NCI-H1417 (cell line): ENCODE results near the gene SAMD14.

ENCODE experiments used
- DNase-seq, 3 experiments: peaks; one replicate each; lab custom pipeline; 2025; lab: John Stamatoyannopoulos, UW

SAMD14 gene

DNA sequence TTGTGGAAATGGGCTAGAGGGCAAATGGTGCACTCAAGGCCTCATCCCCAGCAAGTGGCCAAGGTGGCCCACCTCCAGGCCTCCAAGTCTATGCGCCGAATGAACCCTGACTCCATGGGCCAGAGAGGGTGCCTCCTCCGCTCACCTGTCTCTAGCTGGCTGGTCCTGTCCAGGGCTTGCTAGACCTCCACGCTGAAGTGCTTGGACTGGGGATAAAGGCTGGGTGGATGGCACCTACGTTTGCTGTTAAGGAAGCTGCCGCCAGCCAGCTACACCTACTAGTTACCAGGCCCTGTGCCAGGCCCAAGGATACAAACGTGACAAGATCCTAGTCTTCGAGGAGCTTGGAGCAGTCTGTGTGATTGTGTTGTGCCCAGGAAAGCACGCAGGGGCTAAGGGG lies 35.1 kb upstream of the SAMD14 start:
- DNase-seq: no peak

- no peak for DNase-seq
Measured at GRCh38 chr17:50164697-50164988, 34.7 kb upstream of the SAMD14 start.

- no peak for DNase-seq
Measured at GRCh38 chr17:50163843-50164696, 34.1 kb upstream of the SAMD14 start.

DNA sequence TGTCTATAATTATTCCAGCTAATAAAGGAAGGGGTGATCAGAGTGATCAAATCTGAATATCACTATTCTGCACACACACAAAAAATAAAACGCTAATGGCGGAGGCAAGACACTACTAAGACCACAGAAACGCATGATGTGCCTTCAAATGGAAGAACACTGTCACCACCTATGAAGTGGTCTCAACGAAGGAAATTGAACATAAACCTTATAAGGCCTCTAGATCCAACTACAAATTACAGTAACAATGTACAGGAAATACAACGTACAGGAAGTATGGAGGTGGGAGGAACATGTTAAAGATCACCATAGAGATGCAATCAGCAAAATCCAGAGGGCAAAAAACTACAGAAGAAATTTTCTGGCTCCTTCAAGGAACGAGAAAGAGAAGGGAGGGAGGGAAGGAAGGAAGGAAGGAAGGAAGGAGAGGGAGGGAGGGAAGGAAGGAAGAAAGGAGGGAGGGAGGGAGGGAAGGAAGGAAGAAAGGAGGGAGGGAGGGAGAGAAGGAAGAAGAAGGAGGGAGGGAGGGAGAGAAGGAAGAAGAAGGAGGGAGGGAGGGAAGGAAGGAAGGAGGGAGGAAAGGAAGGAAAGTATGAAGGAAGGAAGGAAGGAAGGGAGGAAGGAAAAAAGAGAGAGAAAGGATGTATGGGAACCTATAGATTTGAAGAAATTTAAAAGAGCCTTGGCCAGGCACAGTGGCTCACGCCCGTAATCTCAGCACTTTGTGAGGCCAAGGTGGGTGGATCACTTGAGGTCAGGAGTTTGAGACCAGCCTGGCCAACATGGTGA lies 32.7 kb upstream of the SAMD14 start:
- no peak for DNase-seq

GRCh38 chr17:50161911-50162288 lies 31.9 kb upstream of the SAMD14 start:
- peak in 1 of 3 experiments; percentile 25 for DNase-seq

GRCh38 chr17:50161023-50161910 lies 31.3 kb upstream of the SAMD14 start:
- DNase-seq: peak; percentile 88 to 95 (median 93)

- no peak for DNase-seq
Measured at GRCh38 chr17:50157891-50158290, 27.9 kb upstream of the SAMD14 start.

DNA sequence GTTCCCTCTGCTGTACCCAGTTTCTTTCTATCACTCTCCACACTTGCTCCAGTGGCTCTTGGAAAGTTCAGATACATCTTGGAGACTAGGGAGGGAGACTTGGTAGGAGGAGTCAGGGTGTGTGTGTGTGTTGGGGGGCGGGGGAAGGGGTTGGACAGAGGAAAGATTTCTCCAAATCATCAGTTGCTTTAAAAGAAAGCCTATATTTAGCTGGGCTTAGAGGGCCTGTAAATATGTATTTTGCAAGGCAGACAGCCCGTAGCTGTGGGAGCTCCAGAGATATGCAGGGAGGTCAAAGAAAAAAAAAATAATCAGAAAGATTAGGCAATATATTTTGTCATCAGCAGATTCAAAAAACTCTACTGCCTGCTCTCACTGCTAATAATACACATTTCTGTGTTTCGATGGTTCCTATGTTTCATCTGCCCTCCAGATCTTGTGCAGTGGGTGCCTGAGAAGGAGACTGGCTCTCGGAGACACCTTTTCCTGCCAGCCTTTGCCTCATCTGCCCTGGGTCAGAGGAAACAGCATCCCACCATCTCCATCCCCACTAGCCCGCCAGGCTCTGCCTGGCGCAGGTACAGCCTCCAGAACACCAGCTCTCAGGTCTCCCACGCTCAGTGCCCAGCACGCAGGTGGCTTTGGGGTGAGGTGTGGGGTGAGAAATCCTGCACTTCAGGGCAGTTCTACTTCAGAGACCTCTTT lies 25.3 kb upstream of the SAMD14 start:
- no peak for DNase-seq

DNA sequence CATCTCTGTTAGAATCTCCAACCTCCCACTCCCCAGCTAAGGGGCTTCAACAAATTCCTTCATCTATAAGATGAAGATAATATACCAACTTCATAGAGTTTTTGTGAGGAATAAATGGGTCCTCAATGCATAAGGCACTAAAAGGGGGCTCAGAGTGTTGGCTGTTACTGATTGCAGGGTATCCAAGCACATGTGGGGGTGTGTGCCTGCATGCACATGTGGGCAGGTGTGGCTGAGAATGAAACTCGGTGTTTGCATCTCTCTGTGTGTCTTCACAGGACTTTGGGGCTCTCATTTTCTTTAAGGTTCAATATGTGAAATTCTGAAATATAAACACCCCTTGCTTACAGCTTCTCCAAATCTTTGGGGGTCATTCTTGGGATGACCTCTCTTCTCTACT lies 24.6 kb upstream of the SAMD14 start:
- DNase-seq: no peak

- no peak for DNase-seq
Measured at GRCh38 chr17:50153650-50154575, 24.0 kb upstream of the SAMD14 start.

GRCh38 chr17:50152736-50153135 lies 22.8 kb upstream of the SAMD14 start:
- DNase-seq: no peak

DNA sequence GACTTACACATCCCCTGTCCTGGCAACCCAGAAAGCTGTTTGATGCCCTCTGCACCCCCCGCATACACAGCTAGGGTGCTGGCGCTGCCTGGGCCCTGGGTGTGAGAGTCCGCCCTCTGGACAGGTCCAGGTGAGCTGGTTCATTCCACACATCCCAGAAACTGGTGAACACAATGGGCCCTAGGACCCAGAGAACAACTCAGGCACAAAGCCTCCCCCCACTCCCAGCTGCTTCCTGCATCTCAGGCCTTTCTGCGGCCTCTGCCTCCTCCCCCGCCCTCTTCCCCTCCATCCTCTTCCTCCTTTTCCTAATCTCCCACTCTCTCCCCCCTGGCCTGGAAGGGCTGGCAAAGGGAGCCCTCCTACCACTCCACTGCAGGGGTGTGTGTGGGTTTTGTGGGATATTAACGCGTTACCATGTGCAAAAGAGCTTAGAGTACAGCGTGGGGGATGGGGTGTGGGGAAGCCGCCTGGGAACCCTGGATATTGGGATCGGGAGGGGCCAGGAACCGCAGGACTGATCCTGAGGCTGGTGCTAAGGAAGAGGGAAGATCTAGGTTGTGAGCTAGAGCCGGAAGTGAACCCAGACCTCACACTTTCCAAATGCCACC lies 22.1 kb upstream of the SAMD14 start:
- DNase-seq: peak; percentile 77 to 91 (median 88)

DNA sequence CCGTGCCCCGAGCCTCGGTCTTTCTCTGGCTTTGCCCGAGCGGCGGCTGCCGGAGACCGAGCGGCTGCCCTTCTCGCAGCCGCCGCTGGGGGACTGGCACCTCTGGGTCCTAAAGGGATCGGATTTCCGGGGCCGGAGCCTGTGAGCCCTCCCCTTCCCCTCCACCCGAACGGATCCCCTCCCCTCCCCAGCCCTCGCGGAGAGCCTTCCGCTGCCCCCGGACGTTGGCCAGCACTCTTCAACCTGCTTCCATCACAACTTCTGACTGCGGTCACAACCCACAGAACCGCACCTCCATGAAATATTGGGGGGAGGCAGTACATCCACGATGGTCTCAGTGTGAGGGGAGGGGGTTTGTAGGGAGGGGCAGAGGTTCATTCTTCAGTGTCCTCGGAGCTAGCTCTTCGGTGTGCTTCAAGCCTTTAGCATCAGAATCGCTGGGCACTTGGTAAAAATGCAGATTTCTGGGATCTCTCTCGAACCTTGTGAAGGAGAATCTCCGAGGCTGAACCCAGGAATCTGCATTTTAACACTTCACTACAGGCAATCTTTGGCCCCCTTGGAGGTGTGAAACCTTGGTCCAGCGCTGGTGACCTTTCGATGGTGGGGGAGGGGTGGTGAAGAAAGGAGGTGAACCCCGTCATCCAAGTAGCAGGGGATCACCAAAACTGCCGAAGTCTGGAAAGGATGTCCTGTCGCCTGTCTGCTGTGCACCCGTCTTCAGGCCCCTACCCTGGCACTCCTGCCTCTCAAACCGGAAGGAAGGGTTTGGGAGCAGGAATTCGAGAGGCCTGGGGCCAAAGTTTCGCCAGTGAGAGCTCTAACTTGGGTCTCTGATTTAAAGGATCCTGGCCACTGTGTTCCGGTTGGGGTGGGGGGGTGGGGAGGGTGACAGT lies 21.3 kb upstream of the SAMD14 start:
- peak; percentile 87 to 89 (median 87) for DNase-seq

- DNase-seq: no peak
Measured at GRCh38 chr17:50150354-50151040, 20.5 kb upstream of the SAMD14 start, which contains the start of gene PPP1R9B. Gene PPP1R9B, minus strand, starts transcription at chr17:50150677. Its CDS starts 164 bp downstream, at chr17:50150513.

DNA sequence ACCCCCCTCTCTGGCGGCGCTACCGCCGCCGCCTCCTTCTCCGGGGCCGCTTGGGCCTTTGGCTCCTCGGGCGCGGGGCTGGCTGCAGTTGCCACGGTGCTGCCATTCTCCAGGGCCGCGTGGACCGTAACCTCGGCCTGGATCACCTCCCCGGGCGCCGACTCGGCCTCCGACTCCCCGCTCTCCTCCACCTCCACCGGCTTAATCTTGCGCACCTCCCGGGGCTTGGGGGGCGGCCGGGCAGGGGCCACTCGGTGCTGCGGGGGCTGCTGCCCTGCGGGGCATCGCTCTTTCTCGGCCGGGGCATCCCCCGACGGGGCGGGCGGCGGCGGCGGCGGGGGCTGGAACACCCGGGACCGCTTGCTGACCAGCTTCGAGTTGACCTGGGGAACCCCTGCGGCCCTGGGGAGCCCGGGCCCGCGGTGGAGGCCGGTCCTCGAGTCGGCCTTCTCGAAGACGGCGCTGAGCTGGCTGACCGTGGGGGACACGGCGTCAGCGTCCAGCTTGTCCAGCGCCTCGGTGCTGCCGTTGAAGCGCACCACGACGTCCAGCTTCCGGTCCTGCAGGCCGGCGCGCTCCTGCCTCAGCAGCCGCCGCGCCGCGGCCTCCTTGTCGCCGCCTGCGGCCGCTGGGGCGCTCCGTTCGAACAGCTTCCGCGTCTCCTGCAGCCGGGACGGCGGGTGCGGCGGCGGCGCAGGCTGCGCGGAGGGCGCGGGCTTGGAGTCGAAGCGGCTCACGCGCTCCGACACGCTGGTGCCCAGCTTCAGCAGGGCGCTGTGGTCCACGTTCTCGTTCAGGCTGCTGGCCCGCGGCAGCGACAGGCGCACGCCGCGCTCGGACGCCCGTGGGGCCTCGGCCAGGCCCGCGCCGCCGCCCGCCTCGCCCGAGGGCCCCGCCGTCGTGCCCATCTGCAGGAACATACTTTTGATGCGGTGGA lies 19.7 kb upstream of the SAMD14 start:
- DNase-seq: peak; percentile 29 to 71 (median 65)

GRCh38 chr17:50149091-50149416 lies 19.1 kb upstream of the SAMD14 start:
- DNase-seq: peak in 1 of 3 experiments; percentile 33
